GM12864 (cell line): Measurements from ENCODE around the gene AK3.
"Not testable (repeated sequence)": the region's sequence is repeated elsewhere in the genome, so short reads cannot be mapped to it uniquely, and the experiment has no call there.

ENCODE experiments used
- DNase-seq: peaks from one replicate; pipeline ENCODE4 v3.0.0-alpha.2; 2011; ENCODE audit warnings: low read depth
- H3K4me3 ChIP-seq: 2 replicates; pipeline ENCODE4 v1.5.1; 2011; ENCODE audit warnings: mild to moderate bottlenecking, low read depth, low read length, control low read depth
- CTCF ChIP-seq: IDR thresholded peaks from 2 replicates; pipeline ENCODE4 v1.5.1; 2011; ENCODE audit warnings: low read depth, mild to moderate bottlenecking, moderate library complexity, low read length, control low read depth, inconsistent platforms; ENCODE audit errors: missing control alignments

AK3 gene

GRCh38 chr9:4662989-4663792, 77.8 kb downstream of the AK3 start:
- no peak for TF ChIP-seq CTCF
- DNase-seq: no peak
- H3K4me3 ChIP-seq: peak overlapping the region; percentile 82

GRCh38 chr9:4662108-4662988, 78.7 kb downstream of the AK3 start, which contains the start of gene PLPP6:
Gene PLPP6, plus strand, starts transcription at chr9:4662294. Its CDS starts 82 bp downstream, at chr9:4662376.
- H3K4me3 ChIP-seq: peak within 1 kb of the TSS; percentile 82
- peak; percentile 58 for DNase-seq
- peak; percentile 55 for TF ChIP-seq CTCF

GRCh38 chr9:4661611-4662010, 79.4 kb downstream of the AK3 start:
- H3K4me3 ChIP-seq: peak overlapping the region; percentile 82
- TF ChIP-seq CTCF: no peak
- no peak for DNase-seq

- TF ChIP-seq CTCF: no peak
- DNase-seq: no peak
- no peak overlapping the region for H3K4me3 ChIP-seq
These were observed 79.8 kb downstream of the AK3 start for GRCh38 chr9:4661165-4661564.

GRCh38 chr9:4660665-4661064, 80.3 kb downstream of the AK3 start:
- H3K4me3 ChIP-seq: not testable (repeated sequence)

More at GRCh38 chr9:4660665-4661064, 80.3 kb downstream of the AK3 start:
- not testable (repeated sequence) for DNase-seq
